OCI-LY3 (cell line): Measurements from ENCODE around the gene TCTN1.

ENCODE experiments used
- H2AFZ ChIP-seq: fragments of 200-600, 300-600 bp; shearing (Covaris generic); 2 replicates; pipeline ENCODE4 v1.6.0; 2014; ENCODE audit warnings: antibody characterized with exemption, low read depth, low read length
- H3K27ac ChIP-seq: fragments of 200-600, 300-600 bp; sonication (generic); 2 replicates; pipeline ENCODE4 v1.5.1; 2014; ENCODE audit warnings: mild to moderate bottlenecking, low read length, moderate library complexity, mixed read lengths
- H3K27me3 ChIP-seq: fragments of 200-600, 300-600 bp; sonication (generic); 2 replicates; pipeline ENCODE4 v1.6.1; 2014; ENCODE audit warnings: low read depth, low read length, mixed read lengths
- H3K36me3 ChIP-seq: fragments of 200-600, 300-600 bp; sonication (generic); replicated peaks from 2 replicates; pipeline ENCODE3; 2014; ENCODE audit warnings: low read depth, low read length, mixed read lengths
- H3K4me1 ChIP-seq: fragments of 300-600, 200-600 bp; sonication (generic); 2 replicates; pipeline ENCODE4 v1.6.1; 2014; ENCODE audit warnings: low read length, mixed read lengths
- H3K4me2 ChIP-seq: fragments of 200-600, 300-600 bp; sonication (generic); 2 replicates; pipeline ENCODE4 v1.6.1; 2014; ENCODE audit warnings: low read length, mixed read lengths
- H3K4me3 ChIP-seq: fragments of 300-600, 200-600 bp; sonication (generic); 2 replicates; pipeline ENCODE4 v1.5.1; 2014; ENCODE audit warnings: antibody characterized with exemption, mild to moderate bottlenecking, low read length, moderate library complexity
- H3K79me2 ChIP-seq: fragments of 300-600, 200-600 bp; shearing (Covaris generic); 2 replicates; pipeline ENCODE4 v1.6.1; 2014; ENCODE audit warnings: mild to moderate bottlenecking, low read length, mixed read lengths
- H3K9ac ChIP-seq: fragments of 300-600, 200-600 bp; shearing (Covaris generic); 2 replicates; pipeline ENCODE4 v1.6.0; 2014; ENCODE audit warnings: mild to moderate bottlenecking, low read length, moderate library complexity
- H3K9me3 ChIP-seq: fragments of 200-600, 300-600 bp; shearing (Covaris generic); 2 replicates; pipeline ENCODE4 v1.6.1; 2014; ENCODE audit warnings: low read length, mixed read lengths; ENCODE audit not compliant: insufficient read depth
- H4K20me1 ChIP-seq: fragments of 200-600, 300-600 bp; sonication (generic); 2 replicates; pipeline ENCODE4 v1.6.1; 2016; ENCODE audit warnings: low read length, mixed read lengths; ENCODE audit not compliant: insufficient read depth
- EZH2phosphoT487 ChIP-seq: fragments of 200-600 bp; shearing (Covaris generic); IDR thresholded peaks from 2 replicates; pipeline ENCODE4 v1.6.1; 2018; ENCODE audit warnings: antibody characterized with exemption, mixed run types, low read depth
- TF ChIP-seq, protein P1 (sequence below): fragments of 200-600, 300-600 bp; sonication (generic); IDR thresholded peaks from 2 replicates; pipeline ENCODE4 v1.5.1; 2014; ENCODE audit warnings: antibody characterized with exemption, low read length, low read depth

TCTN1 gene

DNA sequence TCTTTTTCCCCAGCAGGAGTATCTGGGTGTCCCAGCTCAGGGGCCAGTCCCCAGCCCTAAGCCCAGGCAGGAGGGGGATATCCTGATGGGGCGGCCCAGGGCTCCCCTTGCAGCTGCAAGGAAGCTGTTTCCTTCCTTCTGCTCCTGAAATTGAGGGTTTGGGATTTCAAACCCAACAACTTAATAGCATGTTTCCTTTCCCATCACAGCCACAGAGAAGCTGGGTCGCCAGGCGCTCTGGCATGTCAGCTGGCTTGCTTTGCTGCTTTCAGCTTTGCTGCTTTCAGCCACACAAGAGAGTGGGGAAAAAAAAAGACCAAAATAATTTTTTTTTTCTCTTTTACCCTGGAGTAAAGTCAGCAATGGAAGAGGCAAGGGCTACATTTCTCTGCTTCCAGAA, 44.9 kb downstream of the TCTN1 start:
- Histone ChIP-seq H3K4me1 (no peaks in the 10 kb centered on the region), H3K27me3 (no peaks in the 10 kb centered on the region), H3K9me3 (no peaks in the 10 kb centered on the region), H3K4me2 (no peak overlapping the region), H3K36me3 (no peaks in the 10 kb centered on the region), H3K27ac (no peak overlapping the region), H3K79me2 (no peaks in the 10 kb centered on the region), H3K9ac (no peak overlapping the region), H3K4me3 (no peak overlapping the region), H2AFZ (no peak overlapping the region), H4K20me1 (no peaks in the 10 kb centered on the region)
- no peak for TF ChIP-seq EZH2phosphoT487
- TF ChIP-seq, protein P1, sequence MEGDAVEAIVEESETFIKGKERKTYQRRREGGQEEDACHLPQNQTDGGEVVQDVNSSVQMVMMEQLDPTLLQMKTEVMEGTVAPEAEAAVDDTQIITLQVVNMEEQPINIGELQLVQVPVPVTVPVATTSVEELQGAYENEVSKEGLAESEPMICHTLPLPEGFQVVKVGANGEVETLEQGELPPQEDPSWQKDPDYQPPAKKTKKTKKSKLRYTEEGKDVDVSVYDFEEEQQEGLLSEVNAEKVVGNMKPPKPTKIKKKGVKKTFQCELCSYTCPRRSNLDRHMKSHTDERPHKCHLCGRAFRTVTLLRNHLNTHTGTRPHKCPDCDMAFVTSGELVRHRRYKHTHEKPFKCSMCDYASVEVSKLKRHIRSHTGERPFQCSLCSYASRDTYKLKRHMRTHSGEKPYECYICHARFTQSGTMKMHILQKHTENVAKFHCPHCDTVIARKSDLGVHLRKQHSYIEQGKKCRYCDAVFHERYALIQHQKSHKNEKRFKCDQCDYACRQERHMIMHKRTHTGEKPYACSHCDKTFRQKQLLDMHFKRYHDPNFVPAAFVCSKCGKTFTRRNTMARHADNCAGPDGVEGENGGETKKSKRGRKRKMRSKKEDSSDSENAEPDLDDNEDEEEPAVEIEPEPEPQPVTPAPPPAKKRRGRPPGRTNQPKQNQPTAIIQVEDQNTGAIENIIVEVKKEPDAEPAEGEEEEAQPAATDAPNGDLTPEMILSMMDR, result no peak

DNA sequence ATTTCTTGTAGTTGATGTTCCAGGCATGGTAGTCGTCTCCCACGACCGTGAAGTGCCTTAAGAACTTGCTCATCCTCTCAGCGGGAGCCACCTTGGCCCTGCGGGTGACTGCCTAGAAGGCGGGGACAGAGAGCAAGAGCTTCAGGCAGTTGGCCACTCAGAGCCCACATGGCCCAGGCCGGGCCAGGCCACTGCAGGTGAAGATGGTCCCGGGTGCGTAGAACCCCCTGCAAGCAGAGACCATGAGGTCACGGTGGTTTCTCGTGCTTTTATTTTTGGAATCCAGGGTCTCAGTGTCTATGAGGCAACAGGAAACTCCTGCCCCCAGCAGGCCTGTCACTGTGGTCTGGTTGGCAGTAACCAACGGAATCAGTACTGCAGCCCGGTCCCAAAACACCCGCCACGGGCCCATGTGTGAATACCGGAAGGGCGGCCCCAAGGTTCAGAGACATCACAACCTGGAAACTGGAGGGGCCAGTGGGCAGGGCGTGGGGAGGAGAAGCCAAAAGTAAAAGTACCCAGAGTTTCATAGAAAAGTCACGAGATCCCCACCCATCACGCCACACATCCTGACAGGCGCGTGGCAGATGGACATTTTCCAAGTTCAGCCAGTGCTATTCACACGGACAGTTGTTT, 47.5 kb downstream of the TCTN1 start:
- H3K4me2 ChIP-seq, result no peak overlapping the region
- no peak overlapping the region for H3K9ac ChIP-seq

DNA sequence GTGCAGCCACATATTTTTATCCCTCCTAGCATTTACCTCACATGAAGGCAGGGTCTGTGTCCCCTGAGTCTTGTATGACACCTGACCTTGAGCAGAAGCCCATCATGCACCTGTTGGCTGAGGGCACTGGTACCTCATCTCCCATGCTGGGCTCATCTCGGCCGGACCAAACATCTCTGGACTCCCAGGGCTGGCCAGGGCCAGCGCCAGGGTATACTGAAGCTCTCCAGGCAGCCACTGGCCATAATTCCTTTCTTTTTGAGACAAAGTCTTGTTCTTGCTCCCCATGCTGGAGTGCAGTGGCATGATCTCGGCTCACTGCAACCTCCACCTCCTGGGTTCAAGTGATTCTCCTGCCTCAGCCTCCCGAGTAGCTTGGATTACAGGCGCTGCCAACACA, 53.0 kb downstream of the TCTN1 start:
- Histone ChIP-seq H3K4me3 (no peak overlapping the region), H3K9me3 (peaks cover 13% of the 10 kb centered on the region), H3K4me2 (no peak overlapping the region), H3K27ac (no peak overlapping the region), H3K27me3 (no peaks in the 10 kb centered on the region), H3K4me1 (peaks cover 42% of the 10 kb centered on the region), H4K20me1 (no peaks in the 10 kb centered on the region), H3K9ac (no peak overlapping the region), H3K79me2 (no peaks in the 10 kb centered on the region), H2AFZ (no peak overlapping the region), H3K36me3 (peaks cover 3% of the 10 kb centered on the region)
- TF ChIP-seq, protein P1, result no peak
- no peak for TF ChIP-seq EZH2phosphoT487

More for the DNA sequence above, 47.5 kb downstream of the TCTN1 start:
- Histone ChIP-seq H3K27me3 (no peaks in the 10 kb centered on the region), H3K27ac (no peak overlapping the region), H3K4me3 (no peak overlapping the region), H3K79me2 (no peaks in the 10 kb centered on the region), H3K4me1 (no peaks in the 10 kb centered on the region), H3K9me3 (peaks cover 7% of the 10 kb centered on the region), H4K20me1 (no peaks in the 10 kb centered on the region), H2AFZ (no peak overlapping the region), H3K36me3 (peaks cover 3% of the 10 kb centered on the region)
- no peak for TF ChIP-seq EZH2phosphoT487
- TF ChIP-seq, protein P1, result no peak

DNA sequence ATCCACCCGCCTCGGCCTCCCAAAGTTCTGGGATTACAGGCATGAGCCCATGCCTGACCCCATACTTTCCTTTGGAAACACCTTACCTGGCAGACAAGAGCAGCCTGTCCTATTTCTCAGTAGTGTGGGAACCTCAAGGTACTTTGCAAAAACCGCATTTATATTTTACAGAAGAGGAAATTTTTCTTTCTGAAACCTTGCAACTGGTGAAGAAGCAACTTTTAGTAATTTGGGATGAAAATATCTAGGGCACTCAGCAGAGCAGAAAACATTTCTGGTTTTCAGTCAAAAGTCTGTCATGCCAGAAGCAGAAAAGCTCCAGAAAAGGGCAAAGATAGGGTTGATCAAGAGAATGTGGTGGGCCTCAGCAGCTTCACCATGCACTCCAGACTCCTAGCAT, 53.7 kb downstream of the TCTN1 start:
- Histone ChIP-seq H4K20me1 (no peaks in the 10 kb centered on the region), H3K79me2 (no peaks in the 10 kb centered on the region), H3K27me3 (no peaks in the 10 kb centered on the region), H3K36me3 (peaks cover 3% of the 10 kb centered on the region), H3K27ac (peak overlapping the region; percentile 84), H3K4me2 (peak overlapping the region; percentile 38), H3K4me1 (peaks cover 42% of the 10 kb centered on the region), H3K9ac (no peak overlapping the region; the same call in 1 of the 2 replicates), H2AFZ (no peak overlapping the region), H3K4me3 (no peak overlapping the region), H3K9me3 (peaks cover 13% of the 10 kb centered on the region)
- no peak for TF ChIP-seq EZH2phosphoT487
- TF ChIP-seq, protein P1, result no peak
